Measurements from ENCODE around the gene COL4A2. TPM values are rescaled to one million over a fixed set of nuclear protein-coding genes. Genes with fewer than 3 reads are reported as not detected.
"Not testable (repeated sequence)": the region's sequence is repeated elsewhere in the genome, so short reads cannot be mapped to it uniquely, and the experiment has no call there.

The COL4A2 gene
- total and polyA plus RNA-seq, 2 donors, result 465 to 488 TPM

DNA sequence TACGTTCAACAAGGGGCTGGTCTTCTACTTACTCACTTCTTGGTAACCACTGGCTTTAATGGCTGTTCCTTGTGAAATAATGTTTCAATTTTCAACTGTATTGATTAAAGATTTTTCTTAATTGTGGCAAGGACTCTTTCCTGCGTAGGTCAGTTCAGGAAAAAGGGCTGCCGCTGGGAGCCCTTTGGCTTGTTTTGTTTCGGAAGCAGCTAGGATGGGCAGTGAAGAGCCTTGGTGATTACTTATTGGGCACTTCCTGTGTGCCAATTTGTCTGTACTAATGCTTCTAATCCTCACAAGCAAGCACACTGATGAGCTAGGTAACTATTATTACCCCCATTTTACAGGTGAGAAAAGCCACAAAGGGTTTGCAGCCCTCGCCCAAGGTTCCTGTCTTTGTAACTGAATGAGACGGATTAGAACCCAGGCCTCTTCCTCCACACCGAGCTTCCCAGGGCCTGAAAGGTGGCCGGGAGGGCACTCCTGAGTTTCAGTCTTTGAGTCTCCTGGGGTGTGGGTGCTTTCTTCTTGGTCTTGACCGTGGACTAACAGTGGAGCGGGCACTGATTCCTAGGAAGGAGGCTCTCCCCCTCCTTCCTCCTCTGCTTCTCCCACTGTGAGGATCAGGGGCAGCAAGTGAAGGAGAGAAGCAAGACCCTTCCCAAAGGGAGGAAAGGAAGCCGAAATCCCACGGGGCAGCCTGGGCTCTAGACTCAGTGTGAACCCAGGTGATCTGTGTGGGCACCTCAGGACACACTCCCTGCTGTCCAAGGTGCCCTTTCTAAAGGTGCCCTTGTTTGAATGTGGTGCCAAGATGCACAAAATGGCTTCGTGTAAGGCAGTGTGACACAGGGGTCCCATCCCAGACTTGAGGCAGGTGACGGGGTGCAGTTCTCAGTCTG, 3.7 kb downstream of the COL4A2 start:
- Histone ChIP-seq H3K4me1 (ENCODE audit: insufficient read depth) (no peaks in the 10 kb centered on the region), H3K27ac (ENCODE audit: low read depth) (no peak overlapping the region), H3K36me3 (ENCODE audit: insufficient read depth) (no peaks in the 10 kb centered on the region), H3K4me3 (ENCODE audit: low read depth, low read length) (no peak overlapping the region)
- WGBS, result 68% methylated on average over 14 of the region's 14 CpGs
- DNase-seq (ENCODE audit: extremely low spot score), result no peak

DNA sequence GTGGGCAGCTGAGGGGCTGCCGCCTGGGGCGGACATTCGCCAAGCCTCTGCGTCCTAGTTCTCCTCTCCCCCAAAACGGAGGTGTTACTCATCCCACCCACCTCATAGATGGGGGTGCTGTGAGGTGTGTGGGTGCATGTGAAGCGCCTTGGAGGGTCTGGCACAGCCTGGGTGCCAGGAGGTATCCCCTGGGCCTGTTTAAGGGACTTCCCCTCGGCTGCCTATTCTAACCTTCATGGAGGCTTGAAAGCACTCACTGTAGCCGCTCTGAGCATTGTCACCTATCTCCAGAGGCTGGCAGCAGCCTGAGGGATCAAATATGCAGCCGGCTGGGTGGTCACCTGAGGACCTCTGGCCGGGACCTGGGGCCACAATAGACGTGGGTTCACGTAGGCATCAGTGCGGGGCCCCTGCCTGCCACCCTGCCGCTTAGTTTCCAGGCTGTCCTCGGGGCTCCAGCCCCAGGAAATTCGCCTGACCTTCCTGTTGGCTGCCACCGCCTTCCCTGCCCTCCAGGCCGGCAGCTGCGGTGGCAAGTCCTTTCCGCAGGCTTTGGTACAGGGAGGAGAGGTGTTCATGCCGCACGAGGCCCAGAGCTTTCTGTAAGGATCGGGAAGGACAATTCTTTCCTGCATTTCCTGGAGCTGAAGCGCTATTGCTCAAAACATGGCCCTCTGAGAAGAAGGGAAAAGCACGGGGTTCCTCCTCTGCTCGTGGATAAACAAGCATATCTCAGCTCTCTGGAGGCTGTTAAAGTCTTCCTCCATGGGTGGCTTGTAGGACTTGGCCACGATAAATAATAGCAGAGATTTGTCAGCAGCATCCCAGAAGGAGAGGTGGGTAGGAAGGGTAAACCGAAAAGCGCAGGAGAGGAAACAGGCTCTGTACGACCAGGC, 4.6 kb downstream of the COL4A2 start:
- no peak overlapping the region for H3K27ac ChIP-seq (ENCODE audit: low read depth)
- H3K4me3 ChIP-seq (ENCODE audit: low read depth, low read length), result no peak overlapping the region
- DNase-seq (ENCODE audit: extremely low spot score), result no peak
- no peaks in the 10 kb centered on the region for H3K4me1 ChIP-seq (ENCODE audit: insufficient read depth)
- 52% methylated on average over 30 of the region's 30 CpGs for WGBS
- H3K36me3 ChIP-seq (ENCODE audit: insufficient read depth), result no peaks in the 10 kb centered on the region

DNA sequence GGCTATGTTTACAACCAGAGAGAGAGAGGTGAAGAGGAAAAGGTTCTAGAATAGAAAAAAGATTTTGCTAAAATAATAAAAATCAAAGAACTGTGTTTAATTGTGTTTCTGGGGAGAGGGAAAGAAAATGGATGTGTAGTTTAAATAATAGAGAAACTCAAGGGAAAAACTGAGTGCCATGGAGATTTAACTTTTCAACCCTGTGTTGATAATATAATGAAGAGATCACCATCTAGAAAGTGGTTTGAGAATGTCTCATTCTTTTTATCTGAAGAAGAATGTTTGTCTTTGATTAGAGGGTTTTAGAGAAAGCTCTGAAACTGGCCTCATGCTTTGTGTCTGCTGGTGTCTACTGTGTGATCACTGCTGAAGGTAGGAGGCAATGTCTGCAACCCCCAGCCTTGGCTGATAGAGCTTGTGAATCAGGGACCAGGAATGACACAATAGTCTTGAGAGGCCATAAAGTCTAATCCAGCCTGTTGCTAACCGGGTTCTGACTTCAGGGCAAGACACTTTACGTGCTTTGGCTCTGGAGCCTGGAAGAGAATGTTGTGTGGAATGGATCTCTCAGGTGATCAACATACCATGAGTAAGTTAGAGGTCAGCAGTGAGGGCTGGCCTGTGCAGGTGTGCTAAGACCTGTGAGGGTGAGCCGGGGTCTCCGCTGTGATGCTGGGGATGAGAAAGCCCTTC, 5.4 kb downstream of the COL4A2 start:
- 56% methylated on average over 4 of the region's 4 CpGs for WGBS
- no peak overlapping the region for H3K27ac ChIP-seq (ENCODE audit: low read depth)
- no peak overlapping the region for H3K4me3 ChIP-seq (ENCODE audit: low read depth, low read length)
- no peaks in the 10 kb centered on the region for H3K4me1 ChIP-seq (ENCODE audit: insufficient read depth)
- DNase-seq (ENCODE audit: extremely low spot score), result no peak
- H3K36me3 ChIP-seq (ENCODE audit: insufficient read depth), result no peaks in the 10 kb centered on the region

DNA sequence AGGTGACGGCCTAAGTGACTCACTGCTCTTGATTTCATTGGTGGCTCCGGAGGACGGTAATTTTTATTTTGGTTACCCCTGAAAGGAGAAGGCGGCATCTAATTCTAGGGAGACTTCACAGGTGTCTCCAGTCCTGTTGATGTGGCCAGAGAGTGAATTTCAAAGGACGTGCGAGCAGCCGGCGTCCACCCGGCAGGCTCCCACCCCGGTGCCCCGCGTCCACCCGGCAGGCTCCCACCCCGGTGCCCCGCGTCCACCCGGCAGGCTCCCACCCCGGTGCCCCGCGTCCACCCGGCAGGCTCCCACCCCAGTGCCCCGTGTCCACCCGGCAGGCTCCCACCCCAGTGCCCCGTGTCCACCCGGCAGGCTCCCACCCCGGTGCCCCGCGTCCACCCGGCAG, 6.2 kb downstream of the COL4A2 start:
- DNase-seq (ENCODE audit: extremely low spot score); H3K4me1 ChIP-seq (ENCODE audit: insufficient read depth); H3K36me3 ChIP-seq (ENCODE audit: insufficient read depth); H3K27ac ChIP-seq (ENCODE audit: low read depth); H3K4me3 ChIP-seq (ENCODE audit: low read depth, low read length): not testable (repeated sequence)
- WGBS, result 79% methylated on average over 21 of the region's 29 CpGs

DNA sequence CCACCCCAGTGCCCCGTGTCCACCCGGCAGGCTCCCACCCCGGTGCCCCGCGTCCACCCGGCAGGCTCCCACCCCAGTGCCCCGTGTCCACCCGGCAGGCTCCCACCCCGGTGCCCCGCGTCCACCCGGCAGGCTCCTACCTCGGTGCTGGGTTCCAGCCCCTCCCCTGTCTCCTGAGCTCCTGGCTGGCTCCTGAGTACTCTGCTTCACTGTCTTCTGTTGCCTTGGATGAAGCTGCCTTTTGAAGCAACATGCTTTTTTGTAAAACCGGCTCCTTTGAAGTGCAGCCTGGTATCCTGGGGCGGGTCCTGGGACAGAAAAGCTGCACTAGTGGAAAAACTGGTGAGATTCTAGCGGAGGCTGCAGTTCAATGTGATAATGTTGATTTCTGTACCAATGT, 6.6 kb downstream of the COL4A2 start:
- not testable (repeated sequence) for H3K4me1 ChIP-seq (ENCODE audit: insufficient read depth); H3K4me3 ChIP-seq (ENCODE audit: low read depth, low read length); DNase-seq (ENCODE audit: extremely low spot score); H3K27ac ChIP-seq (ENCODE audit: low read depth); H3K36me3 ChIP-seq (ENCODE audit: insufficient read depth)
- WGBS, result 57% methylated on average over 9 of the region's 16 CpGs

DNA sequence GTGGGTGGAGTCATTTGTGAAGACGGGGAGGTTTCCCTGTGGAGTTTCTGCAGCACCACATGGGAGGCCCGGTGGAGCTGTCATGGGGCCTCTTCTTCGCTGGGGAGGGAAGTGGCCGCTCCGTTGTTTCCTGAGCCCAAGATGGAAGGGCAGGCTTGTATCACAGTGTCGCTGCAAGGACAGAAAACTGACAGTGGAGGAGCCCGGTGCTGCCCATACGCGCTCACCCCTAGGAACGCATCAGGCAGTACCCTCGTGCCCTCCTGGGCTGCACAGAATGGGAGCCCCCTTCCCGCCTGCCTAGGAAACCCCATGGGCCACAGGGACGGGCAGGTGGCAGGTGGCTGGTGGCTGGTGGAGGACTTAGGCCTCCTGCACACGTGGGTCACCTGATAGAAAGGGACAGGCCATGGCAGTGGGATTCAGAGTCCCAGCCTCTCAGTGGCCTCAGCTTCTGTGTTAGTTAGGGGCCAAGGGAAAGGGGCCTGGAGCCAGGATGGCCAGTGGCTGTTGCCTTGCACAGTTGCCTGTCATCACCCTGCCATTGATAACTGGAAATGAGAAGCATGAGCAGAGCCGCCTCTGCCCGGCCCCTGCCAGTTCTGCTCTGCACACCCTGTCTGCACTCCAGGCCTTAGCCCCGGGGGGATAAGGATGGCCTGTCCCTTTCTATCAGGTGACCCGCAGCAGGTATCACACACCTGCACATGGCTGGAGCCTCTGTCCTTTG, 7.6 kb downstream of the COL4A2 start:
- Histone ChIP-seq H3K36me3 (ENCODE audit: insufficient read depth) (no peaks in the 10 kb centered on the region), H3K4me3 (ENCODE audit: low read depth, low read length) (no peak overlapping the region), H3K27ac (ENCODE audit: low read depth) (no peak overlapping the region), H3K4me1 (ENCODE audit: insufficient read depth) (no peaks in the 10 kb centered on the region)
- no peak for DNase-seq (ENCODE audit: extremely low spot score)
- 75% methylated on average over 18 of the region's 18 CpGs for WGBS

DNA sequence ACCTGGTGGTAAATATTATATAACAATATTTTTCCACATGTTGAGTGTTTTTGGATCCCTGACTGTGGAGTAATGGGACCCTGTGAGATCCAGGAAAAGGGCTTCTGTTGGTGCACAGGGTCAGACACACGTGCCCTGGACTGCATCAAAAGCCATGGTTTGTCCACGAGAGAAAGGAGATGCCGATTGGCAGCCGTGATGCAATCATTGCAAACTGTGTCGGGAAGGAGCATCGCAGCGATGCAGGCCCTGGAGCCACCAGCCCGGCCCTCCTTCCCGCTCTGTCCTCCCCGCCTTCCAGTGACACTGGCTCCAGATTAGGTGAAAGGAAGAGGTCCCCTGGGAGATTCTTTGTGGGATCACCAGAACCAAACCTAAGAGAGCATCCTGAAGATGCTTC, 9.1 kb downstream of the COL4A2 start:
- no peak overlapping the region for H3K27ac ChIP-seq (ENCODE audit: low read depth)

DNA sequence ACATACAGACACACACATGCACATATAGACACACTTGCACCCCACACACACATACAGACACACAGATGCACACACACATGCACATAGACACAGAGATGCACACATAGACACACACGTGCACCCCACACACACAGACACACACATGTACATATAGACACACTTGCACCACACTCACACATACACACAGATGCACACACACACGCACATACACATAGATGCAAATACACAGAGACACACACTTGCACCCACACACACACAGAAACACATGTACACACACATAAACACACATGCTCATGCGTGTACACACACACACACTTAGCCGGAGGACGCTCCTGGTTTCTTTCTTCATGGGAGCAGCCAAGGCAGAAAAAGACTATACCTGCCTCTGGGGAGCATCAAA, 10.0 kb downstream of the COL4A2 start:
- no peaks in the 10 kb centered on the region for H3K36me3 ChIP-seq (ENCODE audit: insufficient read depth)
- no peaks in the 10 kb centered on the region for H3K4me1 ChIP-seq (ENCODE audit: insufficient read depth)
- no peak for DNase-seq (ENCODE audit: extremely low spot score)
- no peak overlapping the region for H3K4me3 ChIP-seq (ENCODE audit: low read depth, low read length)
- no peak overlapping the region for H3K27ac ChIP-seq (ENCODE audit: low read depth)
- 90% methylated on average over 5 of the region's 5 CpGs for WGBS

More for the DNA sequence above, 9.1 kb downstream of the COL4A2 start:
- WGBS, result 74% methylated on average over 10 of the region's 10 CpGs
- Histone ChIP-seq H3K4me1 (ENCODE audit: insufficient read depth) (no peaks in the 10 kb centered on the region), H3K36me3 (ENCODE audit: insufficient read depth) (no peaks in the 10 kb centered on the region), H3K4me3 (ENCODE audit: low read depth, low read length) (no peak overlapping the region)
- no peak for DNase-seq (ENCODE audit: extremely low spot score)

DNA sequence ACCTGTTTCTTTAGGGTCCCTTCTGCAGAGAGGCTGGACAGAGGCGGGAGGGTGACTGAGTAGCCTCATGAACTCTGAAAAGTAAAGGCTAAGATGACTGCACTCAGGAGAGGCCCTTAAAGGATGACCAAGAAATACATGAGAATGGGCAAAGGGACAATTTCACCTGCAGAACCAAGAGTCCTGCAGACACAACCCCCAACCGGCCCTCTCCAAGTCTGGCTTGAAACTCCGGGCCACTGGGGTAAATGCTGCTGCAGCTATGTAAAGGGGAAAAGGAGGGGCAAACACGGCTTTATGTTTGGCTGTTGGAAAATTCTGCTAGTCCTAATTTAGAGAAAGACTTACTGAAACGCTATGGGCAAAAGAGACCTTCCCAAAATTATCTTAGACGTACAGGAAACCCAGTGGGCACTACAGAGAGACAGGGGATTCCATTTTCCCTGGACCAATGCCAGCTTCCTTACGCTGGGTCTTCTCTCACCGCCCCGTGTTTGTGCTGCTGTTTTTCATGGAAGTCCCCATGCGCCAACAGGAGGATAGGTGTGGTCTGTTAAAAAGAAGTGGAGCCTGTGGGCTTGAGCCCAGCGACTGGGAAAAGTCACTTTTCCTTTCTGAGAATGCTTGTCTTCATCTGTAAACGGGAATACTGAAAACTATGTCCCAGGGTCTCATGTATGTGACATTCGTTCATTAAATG, 10.6 kb downstream of the COL4A2 start:
- no peak for DNase-seq (ENCODE audit: extremely low spot score)
- no peak overlapping the region for H3K4me3 ChIP-seq (ENCODE audit: low read depth, low read length)
- WGBS, result 74% methylated on average over 13 of the region's 13 CpGs
- no peaks in the 10 kb centered on the region for H3K4me1 ChIP-seq (ENCODE audit: insufficient read depth)
- H3K36me3 ChIP-seq (ENCODE audit: insufficient read depth), result no peaks in the 10 kb centered on the region
- H3K27ac ChIP-seq (ENCODE audit: low read depth), result no peak overlapping the region

DNA sequence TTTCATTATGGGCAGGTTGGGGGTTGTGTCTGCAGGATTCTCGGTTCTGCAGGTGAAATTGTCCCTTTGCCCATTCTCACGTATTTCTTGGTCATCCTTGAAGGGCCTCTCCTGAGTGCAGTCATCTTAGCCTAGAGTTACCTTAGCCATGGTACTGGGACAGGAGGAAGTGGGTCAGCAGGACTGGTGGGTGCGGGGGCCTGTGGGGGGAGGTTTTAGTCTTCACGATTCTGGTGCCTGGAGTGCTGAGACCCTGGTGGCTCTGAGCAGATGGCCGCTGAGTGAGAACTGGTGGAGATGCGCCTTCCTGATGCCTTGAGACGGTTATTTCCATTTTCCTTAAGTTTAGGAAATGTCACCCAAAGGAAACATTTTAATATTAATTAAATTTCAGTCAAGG, 11.8 kb downstream of the COL4A2 start:
- Histone ChIP-seq H3K4me1 (ENCODE audit: insufficient read depth) (no peaks in the 10 kb centered on the region), H3K4me3 (ENCODE audit: low read depth, low read length) (no peak overlapping the region), H3K27ac (ENCODE audit: low read depth) (no peak overlapping the region), H3K36me3 (ENCODE audit: insufficient read depth) (no peaks in the 10 kb centered on the region)
- 78% methylated on average over 7 of the region's 7 CpGs for WGBS
- DNase-seq (ENCODE audit: extremely low spot score), result no peak

DNA sequence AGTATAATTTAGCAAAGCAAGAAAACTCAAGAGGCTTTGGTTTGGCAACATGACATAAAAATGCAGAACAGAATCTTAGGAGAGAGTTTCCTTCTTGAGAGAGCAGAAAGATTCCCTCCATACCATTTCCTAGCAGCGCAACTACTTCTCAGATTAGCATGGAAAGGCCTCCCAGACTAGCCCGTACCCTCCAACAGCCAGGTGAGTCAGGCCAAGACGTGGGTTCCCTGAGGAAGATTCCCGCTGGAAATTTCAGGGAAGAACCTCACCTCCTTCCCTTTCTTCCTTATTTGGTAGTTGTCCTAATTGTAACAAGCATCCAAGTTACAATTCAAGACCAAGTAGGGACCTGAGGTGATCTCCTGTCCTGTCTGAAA, 12.3 kb downstream of the COL4A2 start:
- Histone ChIP-seq H3K27ac (ENCODE audit: low read depth) (no peak overlapping the region), H3K4me1 (ENCODE audit: insufficient read depth) (no peaks in the 10 kb centered on the region), H3K36me3 (ENCODE audit: insufficient read depth) (no peaks in the 10 kb centered on the region), H3K4me3 (ENCODE audit: low read depth, low read length) (no peak overlapping the region)
- 78% methylated on average over 4 of the region's 4 CpGs for WGBS
- DNase-seq (ENCODE audit: extremely low spot score), result no peak

DNA sequence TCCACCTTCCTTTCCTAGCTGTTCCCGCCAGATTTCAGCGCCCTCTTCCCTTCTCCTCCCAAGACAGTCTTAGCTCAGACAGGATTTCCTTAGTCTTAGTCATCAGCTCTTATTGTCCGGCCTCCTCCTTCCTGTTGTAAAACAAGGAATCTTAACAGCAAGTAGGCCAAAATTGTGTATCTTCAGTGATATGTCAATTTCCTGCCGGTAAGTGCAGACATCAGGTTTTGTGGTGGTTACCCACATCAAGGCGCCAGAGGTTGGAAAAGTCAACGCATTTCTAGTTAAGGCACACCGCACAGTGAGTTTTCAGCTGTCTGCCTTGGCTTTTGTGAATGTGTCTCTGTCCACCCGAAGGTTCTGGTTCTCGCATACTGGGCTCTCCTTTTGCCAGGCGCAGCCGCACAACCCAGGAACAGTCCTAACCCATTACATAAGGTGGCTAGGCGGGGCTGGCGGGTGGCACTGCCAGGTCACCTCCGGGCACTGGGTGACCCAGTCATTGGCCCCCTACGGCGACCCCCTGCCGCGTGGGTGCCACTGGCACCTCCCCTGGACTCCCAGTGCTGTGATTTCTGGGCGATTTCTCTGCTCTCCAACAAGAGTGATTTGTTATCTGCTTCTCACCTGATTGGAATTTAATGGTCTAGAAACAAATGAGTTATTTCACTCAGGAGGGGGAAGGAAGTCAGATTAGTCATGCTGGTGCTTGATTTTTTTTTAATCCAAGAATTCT, 12.9 kb downstream of the COL4A2 start:
- H3K4me3 ChIP-seq (ENCODE audit: low read depth, low read length), result no peak overlapping the region
- 72% methylated on average over 19 of the region's 19 CpGs for WGBS
- H3K36me3 ChIP-seq (ENCODE audit: insufficient read depth), result no peaks in the 10 kb centered on the region
- H3K27ac ChIP-seq (ENCODE audit: low read depth), result no peak overlapping the region
- no peak for DNase-seq (ENCODE audit: extremely low spot score)
- no peaks in the 10 kb centered on the region for H3K4me1 ChIP-seq (ENCODE audit: insufficient read depth)

All from urinary bladder (tissue), 4 donors.